HepG2 (cell line): ENCODE data around the gene GTF3C5. TPM values are rescaled to one million over a fixed set of nuclear protein-coding genes. Genes with fewer than 3 reads are reported as not detected.

Experiments
- ARID4A ChIP-seq: sonication (generic); formaldehyde crosslinking; IDR thresholded peaks from 2 replicates; pipeline ENCODE4 v1.5.0; 2020; ENCODE audit warnings: mild to moderate bottlenecking, missing genetic modification reagents, borderline replicate concordance
- ATF5 ChIP-seq: sonication (generic); formaldehyde crosslinking; IDR thresholded peaks from 2 replicates; pipeline ENCODE4 v1.4.0; 2020; ENCODE audit warnings: mild to moderate bottlenecking, low read depth, missing genetic modification reagents
- CEBPB ChIP-seq: IDR thresholded peaks from 2 replicates; pipeline ENCODE4 v1.6.1; 2011; ENCODE audit warnings: low read depth, low read length, improper control_type of control experiment, borderline replicate concordance
- JDP2 ChIP-seq: sonication (generic); formaldehyde crosslinking; IDR thresholded peaks from 2 replicates; pipeline ENCODE4 v1.8.1; 2022; ENCODE audit warnings: missing genetic modification reagents, borderline replicate concordance
- MAX ChIP-seq: IDR thresholded peaks from 2 replicates; pipeline ENCODE4 v1.6.1; 2012; ENCODE audit warnings: inconsistent platforms
- TFDP2 ChIP-seq: sonication (generic); formaldehyde crosslinking; IDR thresholded peaks from 2 replicates; pipeline ENCODE4 v1.4.0; 2020; ENCODE audit warnings: missing genetic modification reagents
- ZNF251 ChIP-seq: sonication (generic); formaldehyde crosslinking; IDR thresholded peaks from 2 replicates; pipeline ENCODE4 v1.9.0; 2021; ENCODE audit warnings: mild to moderate bottlenecking, missing genetic modification reagents
- ZNF264 ChIP-seq: sonication (generic); formaldehyde crosslinking; IDR thresholded peaks from 2 replicates; pipeline ENCODE4 v1.4.0; 2020; ENCODE audit warnings: missing genetic modification reagents
- polyA plus RNA-seq, 8 experiments: library from polyadenylated mRNA; depleted of rRNA in 3 of 8; stranded (reverse) in 7 of 8; unstranded in 1 of 8; fragments of >200 nt; fragmentation: Illumina TruSeq in 4 of 8; extraction: Trizol in 4 of 8; gene quantifications; 2 replicates each; pipeline versions ENCODE4 v1.2.1 to v1.2.3, GENCODE V29; 2011 to 2016; ENCODE audit warnings: low read depth in 4 of 8, missing spikeins in 1 of 8, mixed read lengths in 1 of 8; ENCODE audit not compliant: insufficient read depth in 1 of 8
- total RNA-seq, 5 experiments: library from RNA; depleted of rRNA; stranded (reverse); fragments of >200 nt; fragmentation: Illumina TruSeq; extraction: Trizol; gene quantifications; 2 replicates each; pipeline ENCODE4 v1.2.3, GENCODE V29; 2016; ENCODE audit warnings: low read depth in 1 of 5
- TF ChIP-seq, protein P1 (sequence below): sonication (generic); formaldehyde crosslinking; IDR thresholded peaks from 2 replicates; pipeline ENCODE4 v1.4.0; 2020; ENCODE audit warnings: mild to moderate bottlenecking, missing genetic modification reagents
- TF ChIP-seq, protein P2 (sequence below): sonication (generic); formaldehyde crosslinking; IDR thresholded peaks from 2 replicates; pipeline ENCODE4 v1.9.0; 2021; ENCODE audit warnings: missing genetic modification reagents, mild to moderate bottlenecking, borderline replicate concordance

Gene GTF3C5
- total and polyA plus RNA-seq, 2 of the 13 experiments (the other 11 are each of a cell fraction or from before 2014, with no cell fraction given): 66.9 to 92.6 TPM

DNA sequence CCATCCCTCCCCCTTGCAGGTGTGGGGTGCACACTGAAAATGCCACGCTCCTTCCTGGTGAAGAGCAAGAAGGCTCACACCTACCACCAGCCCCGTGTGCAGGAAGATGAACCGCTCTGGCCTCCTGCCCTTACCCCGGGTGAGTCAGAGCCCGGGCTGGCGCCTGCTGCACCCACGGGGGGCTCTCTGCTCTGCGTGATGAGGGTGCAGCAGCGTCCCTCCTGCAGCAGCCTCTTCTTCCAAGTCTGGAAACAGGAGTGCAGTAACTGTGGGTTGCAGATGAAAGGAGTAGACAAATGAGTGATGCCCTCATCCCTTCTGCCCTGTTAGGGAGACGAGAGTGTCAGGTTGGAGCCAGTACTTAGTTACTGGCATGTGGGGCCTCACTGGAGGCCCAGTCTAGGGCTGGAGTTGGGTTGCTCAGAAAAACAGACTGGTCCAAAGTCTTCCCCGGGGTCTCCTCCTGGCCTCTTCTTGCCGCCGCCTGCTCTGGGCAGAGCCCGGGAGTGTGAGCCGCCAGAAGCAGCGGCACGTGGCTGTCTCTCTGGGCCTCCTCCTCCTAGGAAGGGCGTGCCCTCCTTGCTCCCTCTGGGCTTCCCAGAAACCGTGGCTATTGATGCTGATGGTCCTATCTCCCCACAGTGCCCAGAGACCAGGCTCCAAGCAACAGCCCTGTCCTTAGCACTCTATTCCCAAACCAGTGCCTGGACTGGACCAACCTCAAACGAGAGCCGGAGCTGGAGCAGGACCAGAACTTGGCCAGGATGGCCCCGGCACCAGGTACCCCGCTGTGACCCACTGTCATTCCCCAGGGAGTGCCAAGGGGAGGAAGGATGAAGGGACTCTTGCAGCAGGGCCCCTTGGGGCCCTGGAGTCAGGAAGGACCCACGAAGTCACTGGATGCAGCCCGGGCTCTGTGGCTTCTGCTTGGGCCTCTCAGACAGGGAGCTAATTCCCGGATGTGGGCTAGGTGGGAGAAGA, 43.9 kb upstream of the GTF3C5 start (continued):
- 0 out of 2 replicates have a peak, but pooled peaks have one; percentile 17 for TF ChIP-seq ARID4A (CRISPR knock-in tag)
- TF ChIP-seq JDP2 (CRISPR knock-in tag): no peak
- TF ChIP-seq, protein P1, sequence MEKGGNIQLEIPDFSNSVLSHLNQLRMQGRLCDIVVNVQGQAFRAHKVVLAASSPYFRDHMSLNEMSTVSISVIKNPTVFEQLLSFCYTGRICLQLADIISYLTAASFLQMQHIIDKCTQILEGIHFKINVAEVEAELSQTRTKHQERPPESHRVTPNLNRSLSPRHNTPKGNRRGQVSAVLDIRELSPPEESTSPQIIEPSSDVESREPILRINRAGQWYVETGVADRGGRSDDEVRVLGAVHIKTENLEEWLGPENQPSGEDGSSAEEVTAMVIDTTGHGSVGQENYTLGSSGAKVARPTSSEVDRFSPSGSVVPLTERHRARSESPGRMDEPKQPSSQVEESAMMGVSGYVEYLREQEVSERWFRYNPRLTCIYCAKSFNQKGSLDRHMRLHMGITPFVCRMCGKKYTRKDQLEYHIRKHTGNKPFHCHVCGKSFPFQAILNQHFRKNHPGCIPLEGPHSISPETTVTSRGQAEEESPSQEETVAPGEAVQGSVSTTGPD (CRISPR knock-in tag): no peak
- TF ChIP-seq, protein P2, sequence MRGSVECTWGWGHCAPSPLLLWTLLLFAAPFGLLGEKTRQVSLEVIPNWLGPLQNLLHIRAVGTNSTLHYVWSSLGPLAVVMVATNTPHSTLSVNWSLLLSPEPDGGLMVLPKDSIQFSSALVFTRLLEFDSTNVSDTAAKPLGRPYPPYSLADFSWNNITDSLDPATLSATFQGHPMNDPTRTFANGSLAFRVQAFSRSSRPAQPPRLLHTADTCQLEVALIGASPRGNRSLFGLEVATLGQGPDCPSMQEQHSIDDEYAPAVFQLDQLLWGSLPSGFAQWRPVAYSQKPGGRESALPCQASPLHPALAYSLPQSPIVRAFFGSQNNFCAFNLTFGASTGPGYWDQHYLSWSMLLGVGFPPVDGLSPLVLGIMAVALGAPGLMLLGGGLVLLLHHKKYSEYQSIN (CRISPR knock-in tag): no peak
- TF ChIP-seq CEBPB: no peak
- no peak for TF ChIP-seq ZNF264 (CRISPR knock-in tag)
- no peak for TF ChIP-seq ZNF251 (CRISPR knock-in tag)
- TF ChIP-seq ATF5 (CRISPR knock-in tag): no peak
- peak; percentile 39; the same call in 1 of the 2 replicates for TF ChIP-seq MAX
- TF ChIP-seq TFDP2: 0 out of 2 replicates have a peak, but pooled peaks have one; percentile 11
- TF ChIP-seq, all 625 proteins: peak for 4
